ENCODE data around the gene C6orf163.
A peak's percentile ranks its signal among the peaks of the same experiment; 100 is the strongest.
"Not testable (repeated sequence)": the region's sequence is repeated elsewhere in the genome, so short reads cannot be mapped to it uniquely, and the experiment has no call there.

The C6orf163 gene

GRCh38 chr6:87344731-87345130, at the start of gene C6orf163:
Gene C6orf163, plus strand, starts transcription at chr6:87344813. Its CDS starts 287 bp downstream, at chr6:87345100.
- DNase-seq = no peak

GRCh38 chr6:87297119-87297518, 47.5 kb upstream of the C6orf163 start:
- DNase-seq = no peak

- not testable (repeated sequence) for DNase-seq
Measured at GRCh38 chr6:87301277-87301676, 43.3 kb upstream of the C6orf163 start.

GRCh38 chr6:87308970-87309369, 35.6 kb upstream of the C6orf163 start:
- DNase-seq = no peak

- no peak for DNase-seq
Measured at GRCh38 chr6:87312860-87313259, 31.8 kb upstream of the C6orf163 start.

- no peak for DNase-seq
Measured at GRCh38 chr6:87315071-87315470, 29.5 kb upstream of the C6orf163 start.

GRCh38 chr6:87319271-87319987, 25.2 kb upstream of the C6orf163 start:
- DNase-seq = no peak

- peak; percentile 80 to 84 for DNase-seq
Measured at GRCh38 chr6:87322304-87323212, 22.1 kb upstream of the C6orf163 start, which contains the start of gene SMIM8. Gene SMIM8, plus strand, starts transcription at chr6:87322588. Its CDS starts 14,444 bp downstream, at chr6:87337032.

GRCh38 chr6:87323880-87324279, 20.7 kb upstream of the C6orf163 start:
- not testable (repeated sequence) for DNase-seq

DNA sequence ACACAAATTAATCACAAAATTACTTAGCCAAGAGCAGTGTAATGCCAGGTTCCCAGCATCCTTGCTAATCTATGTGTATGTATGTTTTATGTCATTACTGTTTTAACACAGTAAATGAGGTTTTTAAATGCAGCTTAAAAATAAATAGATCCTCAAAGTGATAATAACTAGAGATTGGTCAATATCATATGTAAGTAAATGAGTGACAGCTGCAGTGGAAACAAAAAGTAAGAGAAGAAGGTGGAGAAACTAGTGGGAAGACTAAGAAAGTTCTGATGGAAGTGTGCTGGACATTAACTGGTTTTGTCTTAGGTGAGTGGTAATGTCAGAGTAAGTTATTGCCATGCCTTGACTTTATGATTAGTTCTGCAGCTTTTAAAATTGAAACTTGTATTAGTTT, 13.7 kb upstream of the C6orf163 start:
- DNase-seq = no peak

DNA sequence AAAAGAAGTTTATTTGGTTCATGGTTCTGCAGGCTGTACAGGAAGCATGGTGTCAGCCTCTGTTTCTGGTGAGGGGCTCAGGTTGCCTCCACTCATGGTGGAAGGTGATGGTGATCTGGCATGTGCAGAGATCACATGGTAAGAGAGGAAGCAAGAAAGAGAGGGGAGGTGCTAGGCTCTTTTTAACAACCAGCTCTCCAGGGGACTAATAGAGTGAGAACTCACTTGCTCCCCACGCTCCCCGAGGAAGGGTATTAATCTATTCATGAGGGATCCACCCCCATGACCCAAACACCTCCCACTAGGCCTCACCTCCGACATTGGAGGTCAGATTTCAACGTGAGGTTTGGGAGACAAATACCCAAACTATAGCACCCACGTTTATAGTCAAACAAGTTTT, 11.6 kb upstream of the C6orf163 start:
- no peak for DNase-seq

- peak in 1 of 2 experiments; percentile 6 for DNase-seq
Measured at GRCh38 chr6:87333591-87334181, 10.9 kb upstream of the C6orf163 start.

DNA sequence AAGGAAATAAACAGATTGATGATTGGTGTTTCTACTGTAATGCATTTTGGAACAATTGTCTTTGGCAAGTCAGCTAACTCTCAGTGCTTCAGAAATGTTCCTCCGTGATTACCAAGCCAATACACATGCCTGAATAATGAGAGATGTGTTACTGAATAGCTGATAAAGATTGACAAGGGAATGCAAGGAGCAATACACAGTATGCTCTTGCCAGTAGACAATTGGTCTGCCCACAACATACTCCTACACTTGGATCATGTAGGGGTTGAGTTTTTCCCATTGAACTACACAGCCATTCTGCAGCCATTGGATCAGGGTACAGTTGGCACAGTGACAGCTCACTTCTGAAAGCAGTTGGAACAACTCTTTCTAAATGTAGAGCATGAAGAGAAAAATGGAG, 9.9 kb upstream of the C6orf163 start:
- no peak for DNase-seq

GRCh38 chr6:87336367-87336766, 8.2 kb upstream of the C6orf163 start:
- DNase-seq = no peak

GRCh38 chr6:87340230-87340629, 4.4 kb upstream of the C6orf163 start:
- no peak for DNase-seq

- no peak for DNase-seq
Measured at GRCh38 chr6:87341158-87341557, 3.5 kb upstream of the C6orf163 start.

GRCh38 chr6:87341899-87342298, 2.7 kb upstream of the C6orf163 start:
- no peak for DNase-seq

GRCh38 chr6:87342829-87343228, 1.8 kb upstream of the C6orf163 start:
- no peak for DNase-seq

GRCh38 chr6:87346700-87347099, 2.1 kb downstream of the C6orf163 start:
- no peak for DNase-seq

GRCh38 chr6:87349896-87350295, 5.3 kb downstream of the C6orf163 start:
- no peak for DNase-seq

GRCh38 chr6:87350516-87350915, 5.9 kb downstream of the C6orf163 start:
- no peak for DNase-seq

DNA sequence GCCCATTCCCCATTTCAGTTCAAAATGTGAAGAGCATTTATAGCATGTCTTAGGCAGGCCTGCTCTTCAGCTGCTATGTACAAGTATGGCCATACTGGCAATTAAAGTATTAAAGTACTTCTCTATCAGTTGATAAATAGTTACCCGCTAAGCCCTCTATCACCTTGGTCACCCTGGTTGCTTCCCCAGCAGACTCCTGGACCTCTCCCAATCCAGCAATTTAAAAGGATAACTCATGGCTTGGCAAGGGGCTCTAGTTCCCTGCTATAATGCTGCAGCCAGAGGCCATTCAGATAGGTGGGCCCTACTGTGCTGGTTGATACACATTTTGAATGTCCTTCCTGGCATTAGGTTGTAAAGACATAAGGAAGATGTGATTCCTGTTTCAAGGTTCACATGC, 7.0 kb downstream of the C6orf163 start:
- no peak for DNase-seq

DNA sequence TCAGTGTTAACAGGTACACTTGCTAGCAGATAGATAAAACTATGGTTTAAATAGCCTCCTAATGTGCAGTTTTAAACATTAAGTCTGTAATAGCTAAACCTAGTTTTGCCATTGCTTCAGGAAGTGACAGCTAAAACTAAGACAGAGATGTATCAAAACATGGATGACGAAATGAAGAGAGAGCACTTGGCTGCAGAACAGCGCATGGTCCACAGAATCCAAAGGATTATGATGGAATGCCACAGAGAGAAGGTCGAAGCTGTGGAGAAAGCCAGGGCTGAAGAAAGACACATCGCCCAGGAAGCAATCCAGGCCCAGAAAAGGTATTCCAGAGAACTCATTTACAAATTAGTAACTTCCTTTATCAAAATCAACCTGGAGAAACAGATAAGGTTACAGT, 11.6 kb downstream of the C6orf163 start:
- no peak for DNase-seq

Measured in NCI-H2081 (cell line).